SJCRH30 (cell line): Measurements from ENCODE around the gene IFRD1. TPM values are rescaled to one million over a fixed set of nuclear protein-coding genes. Genes with fewer than 3 reads are reported as not detected.

ENCODE experiments used
- DNase-seq, 2 experiments: peaks; one replicate each; pipeline ENCODE4 v3.0.0-alpha.2; 2015 to 2020
- H3K27ac ChIP-seq: fragments of 250-450 bp; sonication (Bioruptor Pico); 2 replicates; pipeline ENCODE4 v1.5.1; 2020; ENCODE audit warnings: mild to moderate bottlenecking, moderate library complexity
- H3K27me3 ChIP-seq: fragments of 250-450 bp; sonication (Bioruptor Pico); 2 replicates; pipeline ENCODE4 v1.5.1; 2020; ENCODE audit warnings: mild to moderate bottlenecking, moderate library complexity
- H3K36me3 ChIP-seq: fragments of 250-450 bp; sonication (Bioruptor Pico); 2 replicates; pipeline ENCODE4 v1.5.1; 2020; ENCODE audit warnings: mild to moderate bottlenecking, moderate library complexity
- H3K4me1 ChIP-seq: fragments of 250-450 bp; sonication (Bioruptor Pico); 2 replicates; pipeline ENCODE4 v1.5.1; 2020; ENCODE audit warnings: mild to moderate bottlenecking, moderate library complexity
- H3K4me3 ChIP-seq: fragments of 250-450 bp; sonication (Bioruptor Pico); 2 replicates; pipeline ENCODE4 v1.5.1; 2020; ENCODE audit warnings: mild to moderate bottlenecking, moderate library complexity
- H3K9me3 ChIP-seq: fragments of 250-450 bp; sonication (Bioruptor Pico); replicated peaks from 2 replicates; pipeline ENCODE4 v1.5.1; 2020; ENCODE audit warnings: mild to moderate bottlenecking, moderate library complexity
- total RNA-seq: library from RNA; depleted of rRNA; stranded (reverse); fragments of >200 nt; shearing (Covaris generic); gene quantifications from 2 replicates; pipeline ENCODE4 v1.2.3, GENCODE V29; 2014

IFRD1 gene
- total RNA-seq, 1 experiment from 2014 or later: 55.9 TPM

GRCh38 chr7:112427984-112428383 is 22.3 kb upstream of the IFRD1 start:
- no peaks in the 10 kb centered on the region for H3K36me3 ChIP-seq
- no peak for DNase-seq

GRCh38 chr7:112428715-112429114 is 21.5 kb upstream of the IFRD1 start:
- Histone ChIP-seq H3K4me3 (no peak overlapping the region), H3K4me1 (no peaks in the 10 kb centered on the region), H3K36me3 (no peaks in the 10 kb centered on the region), H3K27me3 (no peaks in the 10 kb centered on the region), H3K9me3 (no peaks in the 10 kb centered on the region), H3K27ac (no peak overlapping the region)
- DNase-seq: no peak

More at GRCh38 chr7:112427984-112428383, 22.3 kb upstream of the IFRD1 start:
- peaks cover 5% of the 10 kb centered on the region for H3K4me1 ChIP-seq
- H3K4me3 ChIP-seq: no peak overlapping the region
- no peak overlapping the region for H3K27ac ChIP-seq
- H3K9me3 ChIP-seq: no peaks in the 10 kb centered on the region
- no peaks in the 10 kb centered on the region for H3K27me3 ChIP-seq

GRCh38 chr7:112430649-112431048 is 19.6 kb upstream of the IFRD1 start:
- no peak for DNase-seq
- H3K27me3 ChIP-seq: no peaks in the 10 kb centered on the region
- no peaks in the 10 kb centered on the region for H3K36me3 ChIP-seq
- no peak overlapping the region for H3K27ac ChIP-seq
- H3K4me3 ChIP-seq: no peak overlapping the region
- no peaks in the 10 kb centered on the region for H3K4me1 ChIP-seq
- H3K9me3 ChIP-seq: no peaks in the 10 kb centered on the region

GRCh38 chr7:112431803-112432202 is 18.5 kb upstream of the IFRD1 start:
- H3K27me3 ChIP-seq: no peaks in the 10 kb centered on the region
- H3K4me3 ChIP-seq: no peak overlapping the region
- H3K4me1 ChIP-seq: no peaks in the 10 kb centered on the region
- no peak for DNase-seq
- no peaks in the 10 kb centered on the region for H3K9me3 ChIP-seq
- H3K36me3 ChIP-seq: no peaks in the 10 kb centered on the region
- no peak overlapping the region for H3K27ac ChIP-seq

GRCh38 chr7:112433289-112433688 is 17.0 kb upstream of the IFRD1 start:
- no peak for DNase-seq
- Histone ChIP-seq H3K9me3 (no peaks in the 10 kb centered on the region), H3K27me3 (no peaks in the 10 kb centered on the region), H3K27ac (no peak overlapping the region), H3K36me3 (no peaks in the 10 kb centered on the region), H3K4me3 (no peak overlapping the region), H3K4me1 (0 out of 2 replicates have a peak, but pooled peaks cover 7% of the 10 kb centered on the region)

- H3K4me3 ChIP-seq: no peak overlapping the region
- no peak overlapping the region for H3K27ac ChIP-seq
- H3K27me3 ChIP-seq: no peaks in the 10 kb centered on the region
- no peaks in the 10 kb centered on the region for H3K36me3 ChIP-seq
- H3K4me1 ChIP-seq: 0 out of 2 replicates have a peak, but pooled peaks cover 7% of the 10 kb centered on the region
- H3K9me3 ChIP-seq: no peaks in the 10 kb centered on the region
- no peak for DNase-seq
Observed at GRCh38 chr7:112437072-112437471, 13.2 kb upstream of the IFRD1 start.

- H3K4me1 ChIP-seq: 0 out of 2 replicates have a peak, but pooled peaks cover 7% of the 10 kb centered on the region
- H3K36me3 ChIP-seq: no peaks in the 10 kb centered on the region
- DNase-seq: no peak
- H3K27ac ChIP-seq: no peak overlapping the region
- H3K9me3 ChIP-seq: no peaks in the 10 kb centered on the region
- H3K4me3 ChIP-seq: no peak overlapping the region
- no peaks in the 10 kb centered on the region for H3K27me3 ChIP-seq
Observed at GRCh38 chr7:112439476-112439875, 10.8 kb upstream of the IFRD1 start.

- no peaks in the 10 kb centered on the region for H3K36me3 ChIP-seq
- 0 out of 2 replicates have a peak, but pooled peaks cover 4% of the 10 kb centered on the region for H3K4me1 ChIP-seq
- no peak overlapping the region for H3K4me3 ChIP-seq
- DNase-seq: no peak
- H3K27me3 ChIP-seq: no peaks in the 10 kb centered on the region
- no peak overlapping the region for H3K27ac ChIP-seq
- no peaks in the 10 kb centered on the region for H3K9me3 ChIP-seq
Observed at GRCh38 chr7:112442210-112442609, 8.1 kb upstream of the IFRD1 start.

GRCh38 chr7:112444505-112444904 is 5.8 kb upstream of the IFRD1 start:
- Histone ChIP-seq H3K36me3 (no peaks in the 10 kb centered on the region), H3K4me1 (no peaks in the 10 kb centered on the region), H3K27ac (no peak overlapping the region), H3K27me3 (no peaks in the 10 kb centered on the region), H3K9me3 (no peaks in the 10 kb centered on the region), H3K4me3 (no peak overlapping the region)
- DNase-seq: no peak

- Histone ChIP-seq H3K27me3 (no peaks in the 10 kb centered on the region), H3K4me1 (no peaks in the 10 kb centered on the region), H3K9me3 (no peaks in the 10 kb centered on the region), H3K36me3 (no peaks in the 10 kb centered on the region), H3K27ac (no peak overlapping the region), H3K4me3 (no peak overlapping the region)
- DNase-seq: no peak
Observed at GRCh38 chr7:112446431-112446830, 3.8 kb upstream of the IFRD1 start.

GRCh38 chr7:112447406-112447805 is 2.9 kb upstream of the IFRD1 start:
- Histone ChIP-seq H3K36me3 (no peaks in the 10 kb centered on the region), H3K27me3 (no peaks in the 10 kb centered on the region), H3K4me1 (no peaks in the 10 kb centered on the region), H3K27ac (no peak overlapping the region), H3K9me3 (no peaks in the 10 kb centered on the region), H3K4me3 (no peak overlapping the region)
- DNase-seq: no peak

- no peak for DNase-seq
- Histone ChIP-seq H3K27me3 (no peaks in the 10 kb centered on the region), H3K27ac (no peak overlapping the region), H3K9me3 (no peaks in the 10 kb centered on the region), H3K4me1 (peaks cover 6% of the 10 kb centered on the region), H3K4me3 (no peak overlapping the region), H3K36me3 (peaks cover 2% of the 10 kb centered on the region; the same call in 1 of the 2 replicates)
Observed at GRCh38 chr7:112448381-112448780, 1.9 kb upstream of the IFRD1 start.

- Histone ChIP-seq H3K4me1 (peaks cover 8% of the 10 kb centered on the region), H3K9me3 (no peaks in the 10 kb centered on the region), H3K4me3 (no peak overlapping the region), H3K27ac (no peak overlapping the region), H3K36me3 (peaks cover 2% of the 10 kb centered on the region; the same call in 1 of the 2 replicates), H3K27me3 (no peaks in the 10 kb centered on the region)
- DNase-seq: no peak
Observed at GRCh38 chr7:112448891-112449290, 1.4 kb upstream of the IFRD1 start.

- DNase-seq: no peak
- Histone ChIP-seq H3K4me1 (peaks cover 8% of the 10 kb centered on the region), H3K9me3 (no peaks in the 10 kb centered on the region), H3K36me3 (peaks cover 2% of the 10 kb centered on the region; the same call in 1 of the 2 replicates), H3K27ac (no peak overlapping the region), H3K27me3 (no peaks in the 10 kb centered on the region), H3K4me3 (peak overlapping the region; percentile 97)
Observed at GRCh38 chr7:112449353-112449752, 907 bp upstream of the IFRD1 start.

- H3K4me3 ChIP-seq: peak overlapping the region; percentile 97
- peak; percentile 95 to 98 for DNase-seq
Observed at GRCh38 chr7:112450807-112451761, 824 bp downstream of the IFRD1 start.

More at GRCh38 chr7:112450807-112451761, 824 bp downstream of the IFRD1 start:
- peaks cover 10% of the 10 kb centered on the region for H3K36me3 ChIP-seq
- H3K27ac ChIP-seq: peak overlapping the region; percentile 86
- no peaks in the 10 kb centered on the region for H3K9me3 ChIP-seq
- no peaks in the 10 kb centered on the region for H3K27me3 ChIP-seq
- H3K4me1 ChIP-seq: peaks cover 8% of the 10 kb centered on the region
